8988T (cell line): ENCODE data around the gene REPS2.

Source experiments
- DNase-seq: peaks from one replicate; pipeline ENCODE4 v3.0.0; 2011

Gene REPS2

DNA sequence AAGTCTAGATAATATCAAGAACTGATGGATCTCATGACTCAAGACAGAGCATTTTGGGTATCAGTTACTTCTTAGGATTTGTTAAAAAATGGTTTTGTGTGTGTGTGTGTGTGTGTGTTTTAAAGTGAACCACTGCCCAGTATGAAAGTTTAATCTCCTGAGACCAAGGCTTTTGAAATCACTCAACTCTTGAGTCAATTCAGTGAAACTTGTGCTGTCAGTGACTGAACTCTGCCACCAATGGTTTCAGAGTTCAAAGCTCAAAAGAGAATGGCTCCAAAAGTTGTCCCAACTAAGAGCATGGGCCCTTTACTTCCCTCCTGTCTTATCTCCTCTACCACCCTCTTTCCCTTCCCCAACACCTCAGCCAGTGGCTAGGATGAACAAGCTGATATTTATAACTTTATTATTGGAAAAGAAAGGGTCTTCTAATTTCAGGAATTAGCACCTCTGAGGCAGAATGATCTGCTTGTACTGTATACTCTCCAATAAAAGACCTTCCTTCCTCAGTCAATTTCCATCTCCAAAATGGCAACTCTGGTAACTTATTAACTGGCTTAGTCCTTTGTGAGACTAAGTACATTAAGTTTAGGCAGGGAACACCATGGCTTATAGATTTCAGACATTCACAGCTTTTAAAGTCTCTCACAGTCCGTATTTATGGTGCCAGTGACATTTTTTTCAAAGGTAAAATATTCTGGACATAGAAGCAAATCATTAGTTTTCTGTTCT, 152.2 kb downstream of the REPS2 start:
- DNase-seq: no peak

DNA sequence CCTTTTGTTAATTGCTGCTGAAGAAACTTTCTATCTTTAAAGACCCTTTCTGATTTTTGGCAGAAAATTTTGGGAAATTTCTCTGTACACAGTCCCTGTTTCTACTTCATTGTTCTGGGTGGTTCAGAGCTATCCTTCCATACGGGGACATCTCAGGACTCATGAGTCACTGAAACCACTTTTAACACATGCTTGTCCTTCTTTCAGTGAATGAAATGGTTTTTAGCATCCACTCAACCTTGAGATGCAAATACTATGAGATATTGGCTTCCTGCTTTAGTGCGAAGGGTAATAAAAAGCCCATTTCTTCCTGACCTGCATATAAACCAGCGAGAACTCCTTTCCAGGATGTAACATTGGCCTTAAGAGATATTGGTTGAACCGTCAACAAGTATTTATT, 158.0 kb downstream of the REPS2 start:
- no peak for DNase-seq

DNA sequence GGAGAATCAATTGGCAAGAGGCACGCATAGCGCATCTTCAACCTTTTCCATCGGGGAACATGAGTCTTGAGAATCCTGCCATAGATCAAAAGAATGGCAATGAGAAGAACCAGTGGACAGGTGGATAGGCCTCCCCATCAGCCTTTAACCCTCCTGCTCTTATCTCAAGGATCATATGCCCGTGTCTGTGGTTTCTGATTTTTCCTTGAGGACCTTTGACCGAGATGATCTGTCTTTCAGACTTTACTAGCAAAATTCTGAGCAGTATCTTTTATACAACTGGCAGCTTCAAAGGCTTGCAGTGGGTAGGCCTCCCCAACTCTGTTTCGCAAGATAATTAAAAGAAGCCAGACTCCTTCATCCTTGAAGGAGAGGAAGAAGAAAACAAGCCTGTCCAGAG, 174.4 kb downstream of the REPS2 start:
- DNase-seq: no peak

DNA sequence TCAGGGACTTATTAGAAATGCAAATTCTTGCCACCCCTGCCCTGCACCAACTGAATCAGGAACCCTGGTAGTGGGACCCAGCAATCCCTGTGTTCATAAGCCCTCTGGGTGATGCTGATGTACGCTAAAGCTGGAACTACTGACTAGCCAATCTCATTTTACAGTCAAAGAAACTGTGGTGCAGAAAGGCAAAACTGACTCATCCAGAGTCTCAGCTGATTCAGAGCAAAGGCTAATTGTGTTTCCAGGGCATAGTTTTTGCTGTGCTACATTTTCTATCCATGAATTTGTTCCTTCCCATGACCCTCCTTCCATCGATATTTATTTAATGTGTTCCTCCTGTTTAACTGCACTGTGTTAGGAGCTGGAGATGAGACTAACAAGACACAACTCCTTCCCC, 207.5 kb downstream of the REPS2 start:
- no peak for DNase-seq

DNA sequence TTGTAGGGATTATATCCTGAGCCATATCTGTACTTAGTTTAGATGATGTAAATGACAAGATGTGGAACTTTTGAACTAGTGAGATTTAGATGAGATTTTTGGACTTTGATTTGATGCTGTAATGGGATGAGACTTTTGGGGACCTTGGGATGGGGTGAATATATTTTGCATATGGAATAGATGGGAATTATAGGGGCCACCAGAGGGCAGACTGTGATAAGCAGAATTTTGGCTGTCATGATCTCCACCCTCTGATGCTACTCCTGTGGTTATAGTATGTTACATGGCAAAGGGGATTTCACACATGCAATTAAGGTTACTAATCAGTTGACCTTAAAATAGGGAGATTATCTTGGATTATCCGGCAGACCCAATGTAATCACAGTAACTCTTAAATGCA, 214.5 kb downstream of the REPS2 start:
- DNase-seq: no peak

DNA sequence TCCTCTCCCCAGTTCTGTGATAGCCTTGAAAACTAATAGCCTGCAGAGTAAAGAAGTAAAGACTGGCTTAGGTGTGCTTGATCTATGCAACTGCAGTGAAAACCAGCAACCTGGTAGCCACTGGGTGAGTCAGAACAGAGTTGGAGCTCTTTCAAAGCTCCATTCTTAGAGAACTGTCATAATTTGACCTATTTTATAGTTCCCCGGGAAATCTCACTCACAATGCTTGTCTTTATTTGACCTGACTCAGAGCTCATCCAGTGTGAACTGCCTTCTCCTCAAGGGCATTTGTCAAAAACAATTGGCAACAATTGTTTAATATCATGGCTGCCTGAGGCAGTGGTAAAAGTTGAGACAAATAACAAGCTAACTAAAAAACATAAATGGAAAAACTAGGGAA, 215.5 kb downstream of the REPS2 start:
- no peak for DNase-seq

DNA sequence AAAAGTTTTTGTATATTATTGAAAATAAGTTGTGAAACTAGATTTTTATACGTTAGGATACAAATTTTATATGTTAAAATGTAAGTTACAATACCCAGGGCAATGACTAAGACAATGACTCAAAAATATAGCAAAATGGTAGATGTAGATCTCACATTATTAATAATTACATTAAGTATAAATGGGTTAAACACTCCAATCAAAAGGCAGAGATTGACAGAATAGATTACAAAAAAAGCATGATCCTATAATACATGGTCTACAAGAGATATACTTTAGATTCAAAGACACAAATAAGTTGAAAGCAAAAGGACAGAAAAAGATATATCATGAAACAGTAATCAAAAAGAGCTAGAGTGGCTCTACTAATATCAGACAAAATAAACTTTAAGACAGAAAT, 217.6 kb downstream of the REPS2 start:
- DNase-seq: no peak

DNA sequence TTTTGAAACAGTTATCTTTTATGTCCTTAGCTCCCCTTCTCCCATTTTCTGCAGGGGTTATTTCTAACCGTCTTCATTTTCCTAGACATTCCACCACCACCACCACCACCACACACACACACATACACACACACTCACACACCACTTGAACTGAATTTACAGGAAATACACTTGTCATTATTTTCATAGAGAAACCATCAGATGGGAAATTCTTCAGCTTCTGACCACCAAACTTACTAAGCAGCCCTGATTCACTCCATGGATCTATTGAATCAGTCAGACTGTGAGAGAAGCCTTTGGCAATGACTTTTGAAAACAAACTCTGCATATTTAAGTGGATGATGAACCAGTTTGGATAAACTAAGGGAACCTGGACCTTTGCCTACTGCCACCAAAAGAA, 218.5 kb downstream of the REPS2 start:
- DNase-seq: no peak

DNA sequence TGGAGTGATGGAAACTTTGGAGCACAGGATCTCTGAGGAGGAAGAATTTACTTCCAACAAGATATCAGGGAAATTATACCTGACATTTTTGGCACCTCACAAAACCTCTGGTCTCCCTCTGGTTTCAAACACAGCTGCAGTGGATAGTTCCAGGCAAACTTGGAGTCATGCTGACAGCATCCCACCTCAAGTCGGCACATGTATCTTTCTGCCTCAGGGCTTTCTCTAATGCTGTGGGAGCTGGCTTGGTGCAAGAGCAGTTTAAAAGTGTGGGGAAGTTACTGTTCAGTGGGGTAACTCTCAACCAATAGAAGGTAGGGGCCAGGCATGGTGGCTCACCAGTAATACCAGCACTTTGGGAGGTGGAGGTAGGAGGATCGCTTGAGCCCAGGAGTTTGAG, 221.5 kb downstream of the REPS2 start:
- DNase-seq: no peak

DNA sequence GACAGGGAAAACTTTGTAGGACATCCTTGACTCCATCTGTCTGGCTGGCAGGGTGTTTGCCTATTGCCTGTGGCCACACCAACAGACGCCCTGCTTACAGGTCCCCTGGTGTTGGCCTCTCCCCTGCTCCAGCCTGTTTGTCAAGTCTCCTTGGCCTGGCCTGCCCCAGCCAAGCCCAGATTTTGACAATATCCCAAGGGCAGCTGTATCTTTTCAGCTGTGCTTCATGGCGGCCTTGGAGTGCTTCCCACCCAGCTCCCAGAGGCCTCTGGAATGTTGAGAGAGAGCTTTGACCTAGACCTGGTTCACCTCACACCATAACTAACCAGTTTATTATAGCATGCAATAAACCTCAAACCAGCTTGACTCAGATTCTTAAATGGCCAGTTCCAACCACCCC, 224.5 kb downstream of the REPS2 start:
- DNase-seq: no peak

DNA sequence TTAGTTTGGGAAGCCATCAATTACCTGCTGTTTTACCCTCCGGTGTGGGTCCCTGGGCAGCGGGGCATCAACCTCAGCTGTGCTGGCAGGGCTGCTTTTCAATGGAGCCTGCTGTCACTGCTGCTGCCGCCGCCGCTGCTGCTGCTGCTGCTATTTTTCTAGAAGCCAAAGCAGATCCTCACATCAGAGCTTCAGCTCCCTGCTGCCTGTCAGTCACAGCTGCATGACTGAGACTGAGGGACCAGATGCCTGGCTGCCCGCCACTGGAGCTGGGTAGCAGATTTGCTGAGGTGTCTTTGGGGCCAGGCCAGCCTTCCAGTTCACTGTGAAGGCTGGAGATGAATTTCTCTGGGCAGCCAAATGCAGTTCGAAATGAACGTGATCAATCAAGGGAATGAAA, 228.2 kb downstream of the REPS2 start:
- no peak for DNase-seq

DNA sequence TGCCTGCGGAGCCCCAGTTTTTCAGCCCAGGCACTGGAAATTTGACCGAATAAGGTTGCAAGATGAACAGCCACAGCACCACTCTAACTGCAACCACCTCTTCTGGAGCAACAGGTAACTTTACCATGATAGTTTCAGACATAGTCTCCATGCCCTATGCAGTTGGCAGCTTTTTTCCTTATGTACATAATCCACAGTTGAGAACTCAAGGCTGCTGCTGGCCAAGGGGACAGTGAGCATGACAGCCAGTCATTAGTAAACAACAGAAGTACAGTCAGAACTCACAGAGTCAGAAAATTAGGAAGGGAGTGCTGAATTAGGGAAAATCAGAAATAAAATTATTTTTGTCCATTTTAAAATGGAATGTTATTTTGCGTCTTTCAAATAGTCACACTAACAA, 235.9 kb downstream of the REPS2 start:
- DNase-seq: no peak

DNA sequence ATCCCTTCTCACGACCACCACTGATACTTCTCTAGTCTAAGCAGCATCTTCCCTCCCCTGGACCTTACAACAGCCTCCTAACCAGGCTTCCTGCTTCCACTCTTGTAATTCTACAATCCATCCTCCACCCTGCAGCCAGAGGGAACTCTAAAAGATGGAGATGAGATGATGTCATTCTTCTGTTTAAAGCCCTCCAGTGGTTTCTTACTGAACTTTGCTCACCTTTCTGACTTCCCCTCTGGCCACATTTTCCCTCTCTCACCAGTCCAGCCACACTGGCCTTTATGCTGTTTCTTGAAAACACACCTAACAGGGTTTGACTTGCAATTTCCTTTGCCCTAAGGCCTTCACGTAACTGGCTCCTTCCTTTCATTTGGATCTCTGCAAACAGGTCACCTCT, 237.1 kb downstream of the REPS2 start:
- DNase-seq: no peak

DNA sequence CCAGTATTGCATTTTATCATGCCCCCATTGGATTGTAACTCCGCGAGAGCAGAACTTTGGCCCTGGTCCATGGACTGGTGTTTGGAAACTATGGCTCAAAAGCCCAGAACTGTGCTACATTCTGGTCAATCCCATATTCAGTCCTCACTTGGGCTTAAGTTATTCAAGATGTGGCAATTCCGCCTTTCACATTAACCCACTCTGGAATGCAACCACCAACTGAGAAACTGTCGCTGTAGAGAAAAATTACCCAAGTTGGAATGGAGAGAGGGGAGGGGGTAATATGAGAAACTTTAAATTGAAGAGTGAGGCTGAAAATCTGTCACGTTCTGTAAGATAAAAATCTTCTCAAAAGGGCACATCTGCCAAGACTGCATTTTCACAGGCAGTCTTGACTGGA, 239.0 kb downstream of the REPS2 start:
- no peak for DNase-seq

DNA sequence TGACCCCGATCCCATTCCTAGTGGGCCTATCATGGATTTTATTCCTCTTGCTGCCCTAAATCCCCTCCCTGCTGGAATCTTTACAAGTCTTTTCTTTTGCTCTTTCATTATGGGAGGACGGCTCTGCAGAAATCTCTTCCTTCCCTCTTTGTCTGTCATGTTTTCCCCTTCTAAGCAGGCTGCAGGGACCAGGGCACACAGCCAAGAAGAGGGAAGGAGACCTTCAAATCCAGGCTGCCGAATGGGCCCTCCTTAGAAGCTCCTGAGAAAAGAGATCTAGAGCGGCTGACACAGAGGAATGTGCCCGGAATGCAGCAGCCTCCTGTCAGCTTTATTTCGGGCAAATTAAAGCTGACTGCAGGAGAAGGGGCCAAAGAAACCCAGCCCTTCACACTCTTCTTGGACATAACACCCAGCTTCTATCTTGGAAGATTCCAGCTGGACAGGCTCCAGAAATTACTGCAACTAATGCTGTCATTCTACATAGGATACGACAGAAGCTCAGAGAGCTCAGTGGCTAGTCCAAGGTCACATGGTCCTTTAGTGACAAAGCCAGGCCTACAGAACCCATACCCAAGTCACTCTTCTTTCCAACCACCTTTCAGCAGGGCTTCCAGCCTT, 240.8 kb downstream of the REPS2 start:
- DNase-seq: no peak

DNA sequence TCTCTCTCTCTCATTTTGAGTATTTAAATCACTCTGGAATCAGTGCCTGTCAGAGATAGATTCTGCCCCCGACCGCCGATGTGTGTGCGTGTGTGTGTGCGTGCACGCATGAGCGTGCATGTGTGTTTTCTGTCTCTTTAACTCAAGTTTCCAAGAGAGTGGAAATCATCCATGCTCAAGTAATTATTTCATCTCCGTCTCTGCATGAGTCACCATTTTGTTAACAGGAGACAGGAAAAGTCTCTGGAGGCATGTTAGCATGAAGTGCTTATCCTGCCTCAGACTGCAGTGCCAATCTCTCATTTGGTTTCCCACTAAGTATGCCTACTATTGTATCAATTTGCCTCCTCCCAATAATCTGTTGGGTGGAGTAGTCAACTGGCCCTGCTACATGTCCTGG, 245.6 kb downstream of the REPS2 start:
- no peak for DNase-seq
